NCI-H774 (cell line): ENCODE measurements around the gene ADRM1.

ENCODE experiments used
- DNase-seq: peaks from one replicate; lab custom pipeline; 2025; lab: John Stamatoyannopoulos, UW

The ADRM1 gene

GRCh38 chr20:62302341-62303061 is at the start of gene ADRM1:
ADRM1 (plus strand) TSS chr20:62302997; CDS start chr20:62303569, 572 bp downstream.
- DNase-seq, result peak; percentile 95

- DNase-seq, result no peak
Observed at GRCh38 chr20:62253398-62253797, 49.4 kb upstream of the ADRM1 start.

- no peak for DNase-seq
Observed at GRCh38 chr20:62254021-62254724, 48.6 kb upstream of the ADRM1 start.

- no peak for DNase-seq
Observed at GRCh38 chr20:62255976-62256375, 46.8 kb upstream of the ADRM1 start.

- DNase-seq, result no peak
Observed at GRCh38 chr20:62258499-62259293, 44.1 kb upstream of the ADRM1 start.

GRCh38 chr20:62259294-62259565 is 43.6 kb upstream of the ADRM1 start:
- no peak for DNase-seq

GRCh38 chr20:62262064-62262463 is 40.7 kb upstream of the ADRM1 start:
- DNase-seq, result no peak

- DNase-seq, result no peak
Observed at GRCh38 chr20:62263396-62263795, 39.4 kb upstream of the ADRM1 start.

- no peak for DNase-seq
Observed at GRCh38 chr20:62265365-62265764, 37.4 kb upstream of the ADRM1 start.

GRCh38 chr20:62266340-62266739 is 36.5 kb upstream of the ADRM1 start:
- DNase-seq, result no peak

- DNase-seq, result no peak
Observed at GRCh38 chr20:62266851-62267250, 35.9 kb upstream of the ADRM1 start.

GRCh38 chr20:62267543-62267942 is 35.3 kb upstream of the ADRM1 start:
- no peak for DNase-seq

- DNase-seq, result no peak
Observed at GRCh38 chr20:62268228-62268900, 34.4 kb upstream of the ADRM1 start.

- no peak for DNase-seq
Observed at GRCh38 chr20:62269378-62269777, 33.4 kb upstream of the ADRM1 start.

GRCh38 chr20:62269871-62270270 is 32.9 kb upstream of the ADRM1 start:
- no peak for DNase-seq

GRCh38 chr20:62272200-62272599 is 30.6 kb upstream of the ADRM1 start:
- no peak for DNase-seq

- DNase-seq, result no peak
Observed at GRCh38 chr20:62273416-62273815, 29.4 kb upstream of the ADRM1 start.

GRCh38 chr20:62274332-62274950 is 28.4 kb upstream of the ADRM1 start:
- no peak for DNase-seq

- DNase-seq, result no peak
Observed at GRCh38 chr20:62275219-62275618, 27.6 kb upstream of the ADRM1 start.

GRCh38 chr20:62276439-62276838 is 26.4 kb upstream of the ADRM1 start:
- no peak for DNase-seq

- no peak for DNase-seq
Observed at GRCh38 chr20:62277253-62277652, 25.5 kb upstream of the ADRM1 start.

GRCh38 chr20:62280303-62280702 is 22.5 kb upstream of the ADRM1 start:
- DNase-seq, result no peak
